Keratinocyte (primary cell): ENCODE measurements around the gene SPTLC3. TPM values are rescaled to one million over a fixed set of nuclear protein-coding genes. Genes with fewer than 3 reads are reported as not detected.

Source experiments
- DNase-seq: peaks from one replicate; pipeline ENCODE4 v3.0.0-alpha.2; 2011; ENCODE audit warnings: low read depth, missing footprints, low spot score
- FAIRE-seq: peaks from 2 replicates; lab custom pipeline; 2011; peaks lifted over from hg19 to GRCh38; lab: Jason Lieb, UNC
- H2AFZ ChIP-seq: 2 replicates; pipeline ENCODE4 v1.6.0; 2012; ENCODE audit warnings: low read length, control low read depth, inconsistent platforms; ENCODE audit not compliant: control insufficient read depth
- H3K27ac ChIP-seq: 2 replicates; pipeline ENCODE4 v1.5.1; 2011; ENCODE audit warnings: low read length; ENCODE audit not compliant: control insufficient read depth, insufficient read depth
- H3K27me3 ChIP-seq: 3 replicates; pipeline ENCODE4 v1.6.0; 2011; ENCODE audit warnings: low read length; ENCODE audit not compliant: control insufficient read depth, insufficient read depth; ENCODE audit errors: extremely low read depth
- H3K36me3 ChIP-seq, 2 experiments: 2 replicates in 1 of 2; 3 replicates in 1 of 2; pipeline ENCODE4 v1.5.1; 2011; ENCODE audit warnings: low read length in 2 of 2, mild to moderate bottlenecking in 1 of 2; ENCODE audit not compliant: control insufficient read depth in 2 of 2, insufficient read depth in 2 of 2; ENCODE audit errors: extremely low read depth in 1 of 2
- H3K4me1 ChIP-seq: 3 replicates; pipeline ENCODE4 v1.5.1; 2011; ENCODE audit warnings: low read length; ENCODE audit not compliant: control insufficient read depth, insufficient read depth; ENCODE audit errors: extremely low read depth
- H3K4me2 ChIP-seq: 3 replicates; pipeline ENCODE4 v1.6.0; 2011; ENCODE audit warnings: low read depth, low read length; ENCODE audit not compliant: control insufficient read depth, insufficient read depth; ENCODE audit errors: extremely low read depth
- H3K4me3 ChIP-seq, 3 experiments: fragments of 200-600 bp in 1 of 3; sonication (generic) in 1 of 3; 2 replicates in 2 of 3; 3 replicates in 1 of 3; pipeline ENCODE4 v1.5.1; 2011 to 2016; ENCODE audit warnings: low read length in 3 of 3, mild to moderate bottlenecking in 3 of 3, control low read depth in 2 of 3, inconsistent platforms in 1 of 3, low read depth in 1 of 3, mixed read lengths in 1 of 3, mixed run types in 1 of 3, moderate library complexity in 1 of 3; ENCODE audit not compliant: control insufficient read depth in 2 of 3, insufficient read depth in 2 of 3; ENCODE audit errors: extremely low read depth in 1 of 3
- H3K79me2 ChIP-seq: 2 replicates; pipeline ENCODE4 v1.6.0; 2012; ENCODE audit warnings: low read length; ENCODE audit not compliant: control insufficient read depth, insufficient read depth
- H3K9ac ChIP-seq: 3 replicates; pipeline ENCODE4 v1.6.0; 2011; ENCODE audit warnings: low read length; ENCODE audit not compliant: control insufficient read depth, insufficient read depth; ENCODE audit errors: extremely low read depth
- H3K9me1 ChIP-seq: 3 replicates; pipeline ENCODE4 v1.6.0; 2011; ENCODE audit warnings: low read length; ENCODE audit not compliant: control insufficient read depth, insufficient read depth; ENCODE audit errors: extremely low read depth
- H3K9me3 ChIP-seq: 2 replicates; pipeline ENCODE4 v1.5.1; 2012; ENCODE audit warnings: low read depth, low read length; ENCODE audit not compliant: control insufficient read depth
- H4K20me1 ChIP-seq: 3 replicates; pipeline ENCODE4 v1.6.0; 2011; ENCODE audit warnings: low read length; ENCODE audit not compliant: control insufficient read depth, insufficient read depth; ENCODE audit errors: extremely low read depth
- CTCF ChIP-seq, 3 experiments: IDR thresholded peaks in 1 of 3; conservative IDR thresholded peaks in 1 of 3; optimal IDR thresholded peaks in 1 of 3; 2 replicates in 2 of 3; 3 replicates in 1 of 3; pipeline versions ENCODE3 to v1.5.1; 2011; ENCODE audit warnings: low read length in 3 of 3, mild to moderate bottlenecking in 3 of 3, moderate library complexity in 2 of 3, control low read depth in 1 of 3, inconsistent platforms in 1 of 3; ENCODE audit not compliant: insufficient read depth in 2 of 3; ENCODE audit errors: extremely low read depth in 1 of 3
- EZH2 ChIP-seq: IDR thresholded peaks from one replicate; pipeline ENCODE4 v1.6.1; 2012; ENCODE audit warnings: inconsistent platforms, mild to moderate bottlenecking, low read length, moderate library complexity
- dilution Hi-C: fragments of 300-500 bp; cut with MboI; formaldehyde crosslinking; loops from one replicate; pipeline ENCODE4 v1.7.0; 2020; ENCODE audit warnings: low sequenced_read_pairs; ENCODE audit not compliant: extremely low pct_ligation_motif_present
- polyA plus RNA-seq, 5 experiments: library from polyadenylated mRNA; depleted of rRNA in 3 of 5; stranded (reverse) in 3 of 5; stranded (forward) in 1 of 5; unstranded in 1 of 5; fragments of >200 nt; gene quantifications; 1 replicate in 1 of 5; 2 replicates in 3 of 5; 3 replicates in 1 of 5; pipeline versions ENCODE4 v1.2.1 to v1.2.3, GENCODE V29; 2011 to 2012; ENCODE audit warnings: missing spikeins in 2 of 5, low read depth in 1 of 5, low replicate concordance in 1 of 5

SPTLC3 gene
- polyA plus RNA-seq, 1 donor (not counting 4 experiments of a cell fraction or from before 2014, with no cell fraction given), result 11.4 TPM

GRCh38 chr20:13046409-13046808 is 37.6 kb downstream of the SPTLC3 start:
- no peak for FAIRE-seq
- DNase-seq, result no peak
- Histone ChIP-seq H4K20me1 (no peaks in the 10 kb centered on the region), H3K27me3 (no peaks in the 10 kb centered on the region), H2AFZ (no peak overlapping the region), H3K79me2 (no peaks in the 10 kb centered on the region), H3K4me1 (no peaks in the 10 kb centered on the region), H3K9ac (no peak overlapping the region), H3K4me3 (no peak overlapping the region), H3K36me3 (peaks cover 0 to 4% of the 10 kb centered on the region in 2 experiments), H3K27ac (no peak overlapping the region), H3K9me1 (no peaks in the 10 kb centered on the region), H3K9me3 (no peaks in the 10 kb centered on the region), H3K4me2 (no peak overlapping the region)
- no peak for TF ChIP-seq CTCF (optimal IDR thresholded peaks at IDR 0.05 in 1 of 3, IDR thresholded peaks at IDR 0.05 in 1 of 3, conservative IDR thresholded peaks at IDR 0.05 in 1 of 3; ENCODE audit: extremely low read depth in 1 of 3, insufficient read depth in 2 of 3, low read length in 3 of 3)
- TF ChIP-seq EZH2, result no peak
- dilution Hi-C loops, result no loop called here

- DNase-seq (no peak), FAIRE-seq (no peak)
- Histone ChIP-seq H3K4me1 (no peaks in the 10 kb centered on the region), H2AFZ (no peak overlapping the region), H3K9me1 (no peaks in the 10 kb centered on the region), H3K4me3 (no peak overlapping the region), H3K9me3 (no peaks in the 10 kb centered on the region), H4K20me1 (peaks cover 2% of the 10 kb centered on the region), H3K79me2 (no peaks in the 10 kb centered on the region), H3K4me2 (no peak overlapping the region), H3K9ac (no peak overlapping the region), H3K27ac (no peak overlapping the region), H3K36me3 (peaks cover 0 to 4% of the 10 kb centered on the region in 2 experiments), H3K27me3 (no peaks in the 10 kb centered on the region)
- TF ChIP-seq EZH2, result no peak
- TF ChIP-seq CTCF (optimal IDR thresholded peaks at IDR 0.05 in 1 of 3, IDR thresholded peaks at IDR 0.05 in 1 of 3, conservative IDR thresholded peaks at IDR 0.05 in 1 of 3; ENCODE audit: extremely low read depth in 1 of 3, insufficient read depth in 2 of 3, low read length in 3 of 3), result no peak
- dilution Hi-C loops, result no loop called here
Measured at GRCh38 chr20:13054011-13054410, 45.2 kb downstream of the SPTLC3 start.
